Glomerular endothelial cell (primary cell): ENCODE measurements around the gene CLDN3. TPM values are rescaled to one million over a fixed set of nuclear protein-coding genes. Genes with fewer than 3 reads are reported as not detected.
"Not testable (repeated sequence)": the region's sequence is repeated elsewhere in the genome, so short reads cannot be mapped to it uniquely, and the experiment has no call there.

ENCODE experiments used
- DNase-seq: peaks from one replicate; pipeline ENCODE4 v3.0.0-alpha.2; 2011; ENCODE audit warnings: low read depth, low spot score; ENCODE audit errors: extremely low read depth
- total RNA-seq: library from RNA; depleted of rRNA; stranded (reverse); fragments of >200 nt; gene quantifications from 2 replicates; pipeline ENCODE4 v1.2.3, GENCODE V29; 2015

CLDN3 gene
- total RNA-seq, 1 donor from 2014 or later = not detected

GRCh38 chr7:73738612-73739386, 31.3 kb downstream of the CLDN3 start, which contains the start of gene ABHD11:
ABHD11 (minus strand) TSS chr7:73738802; CDS start chr7:73738770, 32 bp downstream.
- no peak for DNase-seq

DNA sequence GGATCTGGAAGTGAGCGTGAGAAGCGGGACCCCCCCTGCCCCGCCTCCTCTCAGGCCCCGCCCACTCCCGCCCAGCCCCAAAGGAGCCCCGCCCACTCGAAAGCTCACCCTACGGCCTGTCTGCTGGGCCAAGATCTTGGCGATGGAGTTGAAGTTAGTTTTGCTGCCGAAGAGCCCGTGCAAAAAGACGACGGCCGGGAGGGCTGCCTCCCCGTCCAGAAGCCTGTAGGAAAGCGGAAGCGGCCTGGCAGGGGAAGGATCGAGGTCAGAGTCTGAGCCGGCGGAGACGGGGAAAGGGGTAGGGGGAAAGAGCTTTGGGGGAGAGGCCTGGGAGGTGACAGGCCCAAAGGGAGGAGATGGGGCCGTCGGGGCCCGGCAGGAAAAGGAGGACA, 31.9 kb downstream of the CLDN3 start:
- no peak for DNase-seq

GRCh38 chr7:73737491-73738219, 32.4 kb downstream of the CLDN3 start:
- DNase-seq = no peak

DNA sequence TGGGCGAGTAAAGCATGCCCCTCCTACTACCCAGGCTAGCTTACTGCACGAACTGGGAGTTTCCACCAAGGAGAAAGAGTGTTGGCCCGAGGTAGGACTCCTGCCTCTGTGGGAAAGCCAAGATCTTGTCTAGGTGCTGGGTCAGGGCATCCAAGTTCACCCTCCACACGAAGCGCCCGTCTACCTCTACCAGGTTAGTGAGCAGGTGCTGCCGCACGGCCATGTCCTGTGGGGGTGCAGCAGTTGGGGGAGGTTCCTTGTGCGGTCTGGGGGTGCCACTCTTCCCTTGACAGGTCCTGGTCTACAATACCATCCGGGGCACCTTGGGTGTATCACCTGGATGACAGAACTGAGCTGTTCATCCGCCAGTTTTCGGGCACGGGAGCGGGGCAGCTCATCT, 33.2 kb downstream of the CLDN3 start:
- DNase-seq = no peak

DNA sequence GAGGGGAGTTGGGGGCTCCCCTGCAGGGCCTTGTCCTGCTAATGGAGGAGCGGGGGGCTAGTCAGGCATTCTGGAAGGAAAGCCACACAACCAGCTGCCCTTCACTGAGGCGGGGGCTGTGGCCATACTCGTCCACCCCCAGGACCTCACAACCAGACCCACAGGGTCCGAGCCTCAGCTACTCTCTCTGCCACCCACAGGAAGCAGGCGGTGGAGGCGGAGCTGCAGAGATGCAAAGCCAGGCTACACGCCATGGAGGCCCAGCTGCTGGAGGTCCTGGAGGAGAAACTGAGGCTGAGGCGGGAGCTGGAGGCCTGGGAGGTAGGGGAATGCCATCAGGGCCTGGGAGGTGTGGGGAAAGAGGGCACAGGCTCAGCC, 34.6 kb downstream of the CLDN3 start:
- DNase-seq = no peak

DNA sequence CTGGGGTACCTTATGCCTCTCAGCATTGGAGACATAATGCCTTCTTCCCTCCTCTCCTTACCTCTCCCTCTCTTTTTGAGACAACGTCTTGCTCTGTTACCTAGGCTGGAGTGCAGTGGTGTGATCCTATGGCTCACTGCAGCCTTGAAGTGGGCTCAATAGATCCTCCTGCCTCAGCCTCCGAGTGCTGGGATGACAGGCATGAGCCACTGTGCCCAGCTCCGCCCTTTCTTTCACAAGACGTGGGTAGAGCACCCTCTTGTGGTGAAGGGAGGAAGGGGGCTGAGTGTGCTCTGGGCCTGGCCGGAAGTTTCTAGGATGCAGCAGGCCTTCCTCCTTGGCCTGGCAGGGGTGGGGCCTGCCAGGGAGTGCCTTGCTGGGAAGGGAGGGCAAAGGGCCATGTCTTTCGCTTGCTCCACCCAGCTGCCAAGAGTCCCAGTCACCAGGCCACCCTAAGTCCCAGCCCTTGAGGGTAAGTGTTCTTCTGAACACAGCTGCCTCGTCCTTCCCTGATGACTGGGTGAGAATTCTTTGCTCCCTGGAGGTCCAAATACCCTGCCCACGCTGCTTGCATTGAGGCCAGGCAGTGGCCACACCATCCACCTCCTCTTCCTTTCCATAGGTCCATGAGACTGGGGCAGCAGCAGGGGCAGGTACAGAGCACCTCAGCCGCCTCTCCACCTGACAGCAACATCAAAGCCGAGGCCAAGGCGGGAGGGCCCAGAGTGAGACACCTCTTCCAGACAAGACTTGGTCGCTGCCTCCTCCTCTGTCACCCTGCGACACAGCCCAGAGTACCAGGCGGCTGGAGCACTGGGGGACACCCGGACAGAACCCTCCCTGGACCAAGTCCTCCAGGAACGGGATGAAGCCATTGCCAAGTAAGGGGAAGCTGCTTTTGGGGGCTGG, 35.2 kb downstream of the CLDN3 start:
- DNase-seq = peak; percentile 69

DNA sequence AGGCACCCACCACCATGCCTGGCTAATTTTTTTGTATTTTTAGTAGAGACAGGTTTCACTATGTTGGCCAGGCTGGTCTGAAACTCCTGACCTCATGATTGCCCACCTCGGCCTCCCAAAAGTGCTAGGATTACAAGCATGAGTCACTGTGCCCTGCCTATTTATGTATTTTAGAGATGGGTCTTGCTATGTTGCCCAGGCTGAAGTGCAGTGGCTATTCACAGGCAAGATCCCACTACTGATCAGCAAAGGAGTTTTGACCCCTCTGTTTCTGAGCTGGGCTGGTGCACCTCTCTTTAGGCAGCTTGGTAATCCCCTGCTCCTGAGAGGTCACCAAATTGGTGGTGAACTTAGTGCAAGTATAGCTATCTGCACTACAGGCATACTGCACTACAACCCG, 37.7 kb downstream of the CLDN3 start:
- no peak for DNase-seq

GRCh38 chr7:73730485-73730884, 39.6 kb downstream of the CLDN3 start:
- DNase-seq = no peak

GRCh38 chr7:73728551-73728950, 41.5 kb downstream of the CLDN3 start:
- DNase-seq = no peak

DNA sequence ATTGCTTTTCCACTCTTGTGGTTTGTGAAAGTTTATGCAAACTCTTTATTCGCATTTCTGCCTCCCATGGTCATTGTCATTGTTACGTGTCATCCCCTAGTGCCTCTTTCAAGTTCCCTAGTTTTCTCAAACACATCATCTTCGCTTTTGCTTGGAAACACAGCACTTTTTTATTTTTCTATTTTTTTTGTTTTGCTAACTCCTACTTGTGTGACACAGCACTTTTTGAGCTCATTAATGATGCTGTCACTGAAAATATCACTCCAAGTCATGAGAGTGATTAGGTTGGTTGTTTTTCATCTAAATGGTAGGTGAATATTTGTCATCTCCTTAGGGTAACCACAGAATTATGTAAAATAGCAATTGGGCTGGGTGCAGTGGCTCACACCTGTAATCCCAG, 42.1 kb downstream of the CLDN3 start:
- no peak for DNase-seq

GRCh38 chr7:73726083-73726466, 44.0 kb downstream of the CLDN3 start:
- DNase-seq = no peak

GRCh38 chr7:73723813-73724212, 46.3 kb downstream of the CLDN3 start:
- no peak for DNase-seq

- DNase-seq = no peak
Measured at GRCh38 chr7:73722785-73723184, 47.3 kb downstream of the CLDN3 start.

DNA sequence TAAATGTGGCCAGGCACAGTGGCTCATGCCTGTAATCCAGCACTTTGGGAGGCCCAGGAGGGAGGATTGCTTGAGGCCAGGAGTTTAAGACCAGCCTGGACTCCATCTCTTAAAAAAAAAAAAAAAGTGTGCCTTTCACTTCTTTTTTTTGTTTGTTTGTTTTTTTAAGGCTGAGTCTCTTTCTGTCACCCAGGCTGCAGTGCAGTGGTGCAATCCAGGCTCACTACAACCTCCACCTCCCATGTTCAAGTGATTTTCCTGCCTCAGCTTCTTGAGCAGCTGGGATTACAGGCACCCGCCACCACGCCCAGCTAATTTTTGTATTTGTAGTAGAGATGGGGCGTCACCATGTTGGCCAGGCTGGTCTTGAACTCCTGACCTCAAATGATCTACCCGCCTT, 47.9 kb downstream of the CLDN3 start:
- DNase-seq = not testable (repeated sequence)

DNA sequence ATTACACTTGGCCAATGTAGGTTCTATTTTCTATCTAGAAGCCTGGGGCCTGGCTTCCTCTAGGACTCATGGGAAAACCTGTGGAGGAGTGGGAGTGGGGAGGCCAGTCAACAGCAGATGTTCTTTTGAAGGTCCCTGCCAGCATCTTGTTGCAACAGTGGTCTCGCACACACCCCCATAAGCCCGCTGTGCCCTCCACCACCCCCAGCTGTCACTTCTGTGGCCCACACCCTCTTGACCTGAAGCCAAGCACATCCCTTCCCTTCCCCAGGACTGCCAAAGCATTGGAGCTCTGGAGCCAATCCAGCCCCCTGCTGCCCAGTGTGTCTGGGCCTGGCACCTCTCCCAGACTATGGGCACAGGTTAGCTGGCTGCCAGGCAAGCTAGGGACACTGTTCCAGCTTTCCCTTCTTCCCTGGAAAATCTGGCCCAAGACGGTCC, 48.7 kb downstream of the CLDN3 start:
- no peak for DNase-seq

- DNase-seq = not testable (repeated sequence)
Measured at GRCh38 chr7:73720443-73720842, 49.6 kb downstream of the CLDN3 start.

DNA sequence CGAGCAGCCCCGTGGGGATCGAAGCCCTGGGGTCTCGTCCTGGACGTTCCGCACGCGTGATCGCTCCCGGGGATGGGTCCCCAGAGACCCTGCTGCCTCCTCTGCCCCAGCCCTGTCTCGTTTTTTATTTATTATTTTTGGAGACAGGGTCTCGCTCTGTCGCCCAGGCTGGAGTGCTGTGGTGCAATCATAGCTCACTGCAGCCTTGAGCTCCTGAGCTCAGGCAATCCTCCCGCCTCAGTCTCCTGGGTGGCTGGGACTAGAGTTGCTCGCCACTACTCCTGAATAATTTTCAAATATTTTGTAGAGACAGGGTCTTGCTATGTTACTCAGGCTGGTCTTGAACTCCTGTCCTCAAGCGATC, 50.3 kb downstream of the CLDN3 start:
- DNase-seq = no peak
